Mucosa of descending colon (tissue), 3 donors: ENCODE results near the gene JPH3. TPM values are rescaled to one million over a fixed set of nuclear protein-coding genes. Genes with fewer than 3 reads are reported as not detected.

Experiments
- ATAC-seq: fragments of 200-7000 bp; cut with Tn5 transposase; one replicate; pipeline ENCODE4 v1.9.1; 2020; ENCODE audit warnings: mild to moderate bottlenecking, moderate library complexity
- DNase-seq, 3 donors: peaks; one replicate each; pipeline ENCODE4 v3.0.0-alpha.2; 2020
- H3K36me3 ChIP-seq: fragments of 200-600 bp; one replicate; pipeline ENCODE4 v1.8.0; 2021; ENCODE audit warnings: low read depth, mild to moderate bottlenecking
- H3K4me1 ChIP-seq: fragments of 200-600 bp; one replicate; pipeline ENCODE4 v1.8.0; 2021; ENCODE audit warnings: low read depth, mild to moderate bottlenecking
- H3K4me3 ChIP-seq: fragments of 200-600 bp; one replicate; pipeline ENCODE4 v1.8.0; 2021; ENCODE audit warnings: mild to moderate bottlenecking
- H3K9me3 ChIP-seq: fragments of 200-600 bp; one replicate; pipeline ENCODE4 v1.8.0; 2021; ENCODE audit warnings: mild to moderate bottlenecking
- CTCF ChIP-seq: fragments of 200-600 bp; IDR thresholded peaks from one replicate; pipeline ENCODE4 v1.8.0; 2022; ENCODE audit warnings: antibody characterized with exemption, mild to moderate bottlenecking
- intact Hi-C, 2 donors: fragments of 100-400 bp; cut with DNase I in 1 of 2; cut with micrococcal nuclease in 1 of 2; formaldehyde crosslinking; loops; one replicate each; pipeline versions ENCODE4 v1.11.0 to v1.11.1; 2022; cut with DNase I, micrococcal nuclease
- total RNA-seq, 3 donors: library from RNA; stranded (reverse); fragmentation: NEBNext Ultra II Directional in 2 of 3; extraction: Animal tissue kit (Norgen Biotek cat#: 25700) in 2 of 3; gene quantifications; one replicate each; pipeline versions ENCODE4 v1.2.1 to v1.2.4, GENCODE V29; 2021 to 2023
- donor health status: DM: no; HTN: no; CAD: no; lungs with moderate emphysema.
- donor health status: DM: no; HTN: no; CAD: no.
- donor health status: DM: no; HTN: yes; CAD: no.

Gene JPH3
- total RNA-seq, 3 donors from 2014 or later = 0.17 to 2.1 (median 0.84) TPM

DNA sequence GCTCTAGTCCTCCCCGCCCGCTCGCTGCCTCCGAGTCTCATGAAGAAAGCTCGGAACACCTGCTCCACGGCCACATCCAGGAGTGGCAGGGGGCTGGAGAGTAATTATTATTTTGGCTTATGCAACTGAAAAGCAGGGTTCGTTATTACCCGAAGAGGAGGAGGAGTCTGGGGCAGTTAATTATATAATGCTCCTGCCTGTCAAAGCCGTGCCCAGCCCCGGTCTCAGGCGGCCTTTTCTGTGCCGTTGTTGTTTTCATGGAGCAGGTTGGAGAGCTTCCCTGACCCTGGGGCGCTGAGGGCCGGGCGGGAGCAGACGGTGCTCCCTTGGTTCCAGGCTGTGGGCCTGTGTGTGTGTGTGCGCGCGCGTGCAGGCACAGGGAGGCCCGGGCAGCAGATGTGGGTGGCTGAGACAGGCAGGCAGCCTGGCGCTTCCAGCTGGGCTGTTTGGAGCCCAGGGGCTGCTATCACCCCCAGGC lies 2.4 kb downstream of the JPH3 start:
- ATAC-seq = no peak
- intact Hi-C loops = no loop called here
- no peaks in the 10 kb centered on the region for H3K4me1 ChIP-seq
- H3K9me3 ChIP-seq = no peaks in the 10 kb centered on the region
- DNase-seq = peak in 1 of 3 donors; percentile 30
- no peak overlapping the region for H3K4me3 ChIP-seq
- no peaks in the 10 kb centered on the region for H3K36me3 ChIP-seq
- TF ChIP-seq CTCF = no peak

GRCh38 chr16:87607223-87607622 lies 4.9 kb downstream of the JPH3 start:
- Histone ChIP-seq H3K4me1 (no peaks in the 10 kb centered on the region), H3K36me3 (no peaks in the 10 kb centered on the region), H3K4me3 (no peak overlapping the region), H3K9me3 (no peaks in the 10 kb centered on the region)
- ATAC-seq (no peak), DNase-seq (peak in 1 of 3 donors; percentile 30)
- TF ChIP-seq CTCF = no peak
- intact Hi-C loops = no loop called here

DNA sequence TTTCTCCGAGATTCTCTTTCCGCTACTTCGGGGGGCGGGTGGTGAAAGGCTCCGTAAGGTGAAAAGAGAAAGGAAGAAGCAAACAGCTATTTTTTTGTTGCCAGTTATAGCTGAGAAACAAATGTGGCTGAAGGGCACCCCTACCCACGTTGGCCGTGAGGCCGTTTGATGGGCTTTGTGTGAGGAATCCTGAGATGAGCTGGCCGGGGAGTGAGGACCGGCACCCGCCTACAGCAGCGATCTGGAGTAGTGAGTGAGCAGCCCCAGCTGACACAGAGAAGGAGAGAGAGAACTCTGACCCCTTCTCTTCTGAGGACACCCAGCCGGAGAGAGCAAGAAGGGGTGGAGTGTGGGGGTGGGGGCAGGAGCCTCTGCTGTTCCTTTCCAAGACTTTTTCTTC lies 5.6 kb downstream of the JPH3 start:
- no peak for ATAC-seq
- intact Hi-C loops = no loop called here
- no peaks in the 10 kb centered on the region for H3K36me3 ChIP-seq

DNA sequence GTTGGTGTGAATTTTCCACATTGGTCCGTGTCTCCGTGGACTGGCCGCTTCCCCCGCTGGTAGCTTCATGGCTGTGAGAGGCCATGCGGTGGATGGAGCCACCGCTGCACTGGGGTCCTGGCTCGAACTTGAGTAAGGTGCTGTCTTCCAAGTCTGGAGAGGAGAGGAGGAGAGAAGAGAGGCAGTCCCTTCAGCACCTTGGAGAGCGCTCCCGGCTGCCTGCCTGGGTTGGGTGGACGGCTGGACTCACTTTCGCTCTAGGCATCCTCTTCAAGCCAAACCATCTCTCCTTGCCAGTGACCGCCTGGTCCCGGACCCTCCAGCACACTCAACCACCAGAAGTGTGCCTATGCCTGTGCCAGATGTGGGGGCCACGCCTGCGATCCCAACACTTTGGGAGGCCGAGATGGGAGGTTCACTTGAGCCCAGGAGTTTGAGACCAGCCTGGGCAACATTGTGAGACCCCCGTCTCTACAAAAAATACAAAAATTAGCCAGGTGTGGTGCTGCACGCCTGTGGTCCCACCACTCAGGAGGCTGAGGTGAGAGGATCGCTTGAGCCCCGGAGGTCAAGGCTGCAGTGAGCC lies 6.2 kb downstream of the JPH3 start:
- DNase-seq (peak in 2 of 3 donors; percentile 66 to 82), ATAC-seq (peak; percentile 44)
- H3K4me3 ChIP-seq = no peak overlapping the region
- H3K4me1 ChIP-seq = no peaks in the 10 kb centered on the region
- no peaks in the 10 kb centered on the region for H3K36me3 ChIP-seq
- intact Hi-C loops = no loop called here
- no peaks in the 10 kb centered on the region for H3K9me3 ChIP-seq
- no peak for TF ChIP-seq CTCF

More for the DNA sequence above, 5.6 kb downstream of the JPH3 start:
- DNase-seq = no peak
- Histone ChIP-seq H3K9me3 (no peaks in the 10 kb centered on the region), H3K4me3 (no peak overlapping the region), H3K4me1 (no peaks in the 10 kb centered on the region)
- TF ChIP-seq CTCF = no peak

DNA sequence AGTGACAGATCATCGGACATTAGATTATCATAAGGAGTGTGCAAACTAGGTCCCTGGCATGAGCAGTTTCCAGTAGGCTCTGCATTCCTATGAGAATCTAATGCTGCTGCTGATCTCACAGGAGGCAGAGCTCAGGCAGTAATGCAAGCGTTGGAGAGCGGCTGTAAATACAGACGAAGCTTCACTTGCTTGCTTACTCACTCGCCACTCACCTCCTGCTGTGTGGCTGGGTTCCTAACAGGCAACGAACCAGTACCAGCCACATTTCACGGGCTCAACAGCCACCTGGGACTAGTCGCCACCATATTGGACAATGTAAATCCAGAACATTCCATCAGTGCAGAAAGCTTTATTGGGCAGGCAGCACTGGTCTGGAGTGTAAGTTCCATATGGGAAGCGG lies 7.7 kb downstream of the JPH3 start:
- no peak for TF ChIP-seq CTCF
- no peak for ATAC-seq
- H3K9me3 ChIP-seq = no peaks in the 10 kb centered on the region
- intact Hi-C loops = no loop called here
- no peaks in the 10 kb centered on the region for H3K4me1 ChIP-seq
- no peak overlapping the region for H3K4me3 ChIP-seq
- H3K36me3 ChIP-seq = no peaks in the 10 kb centered on the region
- no peak for DNase-seq

GRCh38 chr16:87611456-87611855 lies 9.1 kb downstream of the JPH3 start:
- no peak overlapping the region for H3K4me3 ChIP-seq
- no peak for TF ChIP-seq CTCF
- no peaks in the 10 kb centered on the region for H3K9me3 ChIP-seq
- DNase-seq = no peak
- no peak for ATAC-seq
- intact Hi-C loops = no loop called here
- no peaks in the 10 kb centered on the region for H3K36me3 ChIP-seq
- no peaks in the 10 kb centered on the region for H3K4me1 ChIP-seq
